Neural cell (in vitro differentiated cells): ENCODE data around the gene MAST2. TPM values are rescaled to one million over a fixed set of nuclear protein-coding genes. Genes with fewer than 3 reads are reported as not detected.

Source experiments
- H2AFZ ChIP-seq: fragments of 200-600, 300-800 bp; sonication (generic), shearing (Covaris generic); 2 replicates; pipeline ENCODE4 v1.6.0; 2014; ENCODE audit warnings: low read depth, mild to moderate bottlenecking, antibody characterized with exemption, low read length, moderate library complexity
- H3F3A ChIP-seq: fragments of 200-600 bp; shearing (Covaris generic); 2 replicates; pipeline ENCODE4 v1.6.1; 2016; ENCODE audit warnings: mild to moderate bottlenecking, moderate library complexity, mixed read lengths, antibody characterized with exemption, low read length; ENCODE audit not compliant: insufficient read depth, poor library complexity, severe bottlenecking
- H3K27ac ChIP-seq: fragments of 200-600, 300-800 bp; sonication (generic), shearing (Covaris generic); 2 replicates; pipeline ENCODE4 v1.5.1; 2014; ENCODE audit warnings: mild to moderate bottlenecking, low read length, moderate library complexity
- H3K27me3 ChIP-seq: fragments of 300-800, 200-600 bp; sonication (generic), shearing (Covaris generic); 2 replicates; pipeline ENCODE4 v1.6.0; 2014; ENCODE audit warnings: mild to moderate bottlenecking, low read depth, low read length, moderate library complexity; ENCODE audit not compliant: insufficient read depth
- H3K36me3 ChIP-seq: fragments of 300-800, 200-600 bp; sonication (generic), shearing (Covaris generic); 2 replicates; pipeline ENCODE4 v1.5.1; 2014; ENCODE audit warnings: mild to moderate bottlenecking, antibody characterized with exemption, low read length, moderate library complexity; ENCODE audit not compliant: insufficient read depth
- H3K4me2 ChIP-seq: fragments of 300-800, 200-600 bp; sonication (generic), shearing (Covaris generic); 2 replicates; pipeline ENCODE4 v1.6.0; 2014; ENCODE audit warnings: mild to moderate bottlenecking, low read length
- H3K4me3 ChIP-seq: fragments of 300-800, 200-600 bp; sonication (generic), shearing (Covaris generic); 2 replicates; pipeline ENCODE4 v1.5.1; 2014; ENCODE audit warnings: mild to moderate bottlenecking, low read length, moderate library complexity
- H3K79me2 ChIP-seq: fragments of 200-600 bp; shearing (Covaris generic); replicated peaks from 2 replicates; pipeline ENCODE4 v1.6.0; 2014; ENCODE audit warnings: mild to moderate bottlenecking, low read length, moderate library complexity; ENCODE audit not compliant: insufficient read depth
- H3K9ac ChIP-seq: fragments of 300-800, 200-600 bp; sonication (generic), shearing (Covaris generic); 2 replicates; pipeline ENCODE4 v1.6.1; 2016; ENCODE audit warnings: mild to moderate bottlenecking, low read length, mixed read lengths
- H3K9me2 ChIP-seq: fragments of 200-600 bp; shearing (Covaris generic); 2 replicates; pipeline ENCODE4 v1.6.1; 2016; ENCODE audit warnings: mild to moderate bottlenecking, low read length, mixed read lengths; ENCODE audit not compliant: insufficient read depth
- H3K9me3 ChIP-seq: fragments of 200-600, 300-800 bp; sonication (generic), shearing (Covaris generic); 2 replicates; pipeline ENCODE4 v1.6.1; 2016; ENCODE audit warnings: mild to moderate bottlenecking, mixed run types, low read length, moderate library complexity, mixed read lengths
- H4K20me1 ChIP-seq: fragments of 200-600 bp; shearing (Covaris generic); 2 replicates; pipeline ENCODE4 v1.6.1; 2016; ENCODE audit warnings: mild to moderate bottlenecking, mixed run types; ENCODE audit not compliant: insufficient read depth
- CTCF ChIP-seq: fragments of 450-650 bp; IDR thresholded peaks from 2 replicates; pipeline ENCODE4 v1.5.1; 2014; ENCODE audit warnings: antibody characterized with exemption, mild to moderate bottlenecking, moderate library complexity; ENCODE audit not compliant: poor library complexity, severe bottlenecking
- EP300 ChIP-seq: fragments of 450-650 bp; conservative IDR thresholded peaks from 2 replicates; pipeline ENCODE4 v1.6.1; 2014; ENCODE audit warnings: antibody characterized with exemption, mild to moderate bottlenecking, moderate library complexity; ENCODE audit not compliant: poor library complexity, severe bottlenecking
- EZH2 ChIP-seq: fragments of 200-600, 300-800 bp; shearing (Covaris generic), sonication (generic); IDR thresholded peaks from 2 replicates; pipeline ENCODE4 v1.6.1; 2014; ENCODE audit warnings: antibody characterized with exemption, low read length, borderline replicate concordance, mild to moderate bottlenecking; ENCODE audit not compliant: insufficient read depth, poor library complexity, severe bottlenecking
- REST ChIP-seq: IDR thresholded peaks from 2 replicates; pipeline ENCODE4 v1.6.1; 2012; ENCODE audit warnings: borderline replicate concordance
- polyA plus RNA-seq: library from polyadenylated mRNA; depleted of rRNA; stranded (reverse); fragments of >200 nt; gene quantifications from 2 replicates; pipeline ENCODE4 v1.2.3, GENCODE V29; 2014

Gene MAST2
- polyA plus RNA-seq, 1 donor from 2014 or later = 22.2 TPM

GRCh38 chr1:45974541-45975269 lies 171.3 kb downstream of the MAST2 start:
- no peak overlapping the region for H3K9ac ChIP-seq
- H3F3A ChIP-seq = no peaks in the 10 kb centered on the region
- no peak overlapping the region for H3K27ac ChIP-seq
- no peaks in the 10 kb centered on the region for H4K20me1 ChIP-seq
- H3K4me2 ChIP-seq = no peak overlapping the region
- no peak overlapping the region for H2AFZ ChIP-seq
- no peaks in the 10 kb centered on the region for H3K9me2 ChIP-seq
- no peaks in the 10 kb centered on the region for H3K27me3 ChIP-seq
- no peak overlapping the region for H3K4me3 ChIP-seq
- peaks cover 8% of the 10 kb centered on the region for H3K36me3 ChIP-seq
- no peak for TF ChIP-seq CTCF
- no peak for TF ChIP-seq EZH2
- no peaks in the 10 kb centered on the region for H3K79me2 ChIP-seq
- H3K9me3 ChIP-seq = no peaks in the 10 kb centered on the region

GRCh38 chr1:45976623-45977022 lies 173.2 kb downstream of the MAST2 start:
- H3K79me2 ChIP-seq = no peaks in the 10 kb centered on the region
- H3K4me2 ChIP-seq = no peak overlapping the region
- H3K9me3 ChIP-seq = no peaks in the 10 kb centered on the region
- peaks cover 8% of the 10 kb centered on the region for H3K36me3 ChIP-seq
- no peak overlapping the region for H3K4me3 ChIP-seq
- no peak for TF ChIP-seq REST
- H3K27ac ChIP-seq = no peak overlapping the region
- H3F3A ChIP-seq = no peaks in the 10 kb centered on the region
- no peak overlapping the region for H2AFZ ChIP-seq
- H3K27me3 ChIP-seq = no peaks in the 10 kb centered on the region
- H4K20me1 ChIP-seq = no peaks in the 10 kb centered on the region
- no peak overlapping the region for H3K9ac ChIP-seq
- H3K9me2 ChIP-seq = no peaks in the 10 kb centered on the region

- Histone ChIP-seq H3K9me2 (no peaks in the 10 kb centered on the region), H3K9ac (no peak overlapping the region), H3K79me2 (no peaks in the 10 kb centered on the region), H2AFZ (no peak overlapping the region), H3K27me3 (no peaks in the 10 kb centered on the region), H4K20me1 (no peaks in the 10 kb centered on the region), H3K4me2 (no peak overlapping the region), H3K36me3 (no peaks in the 10 kb centered on the region), H3K27ac (no peak overlapping the region), H3F3A (no peaks in the 10 kb centered on the region), H3K9me3 (no peaks in the 10 kb centered on the region), H3K4me3 (no peak overlapping the region)
- TF ChIP-seq EZH2 (no peak), REST (no peak), EP300 (no peak)
These were observed 175.8 kb downstream of the MAST2 start for GRCh38 chr1:45979074-45979777.
